ENCODE measurements around the gene KCNK5. TPM values are rescaled to one million over a fixed set of nuclear protein-coding genes. Genes with fewer than 3 reads are reported as not detected.

The KCNK5 gene
- total and polyA plus RNA-seq, 4 donors = 3.7 to 19.1 (median 7.5) TPM

DNA sequence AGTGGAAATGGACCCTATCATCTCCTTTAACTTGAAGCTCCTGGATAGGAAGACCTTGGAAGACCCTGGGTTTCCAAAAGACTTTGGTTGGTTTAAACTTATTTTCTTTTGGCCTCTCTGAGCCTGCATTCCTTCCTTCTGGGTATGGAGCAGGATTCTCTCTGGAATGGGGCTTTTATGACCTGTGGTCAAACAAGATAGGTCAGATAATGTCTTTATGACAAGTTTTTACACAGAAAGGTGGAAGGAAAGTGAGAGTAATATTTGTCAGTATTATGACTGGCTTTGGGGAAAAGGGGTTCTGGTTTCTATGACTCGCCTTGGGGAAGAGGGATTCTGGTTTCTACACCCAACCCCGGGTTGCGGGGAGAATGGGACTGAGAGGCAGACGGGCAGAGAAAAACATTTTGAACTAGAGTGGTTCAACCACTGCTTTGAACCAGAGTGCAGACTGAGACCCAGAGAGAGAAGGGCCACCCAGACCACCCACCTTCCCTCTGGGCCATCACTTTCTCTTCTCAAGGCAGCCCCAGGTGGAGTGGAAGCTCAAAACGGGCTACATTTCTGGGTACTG is 37.6 kb upstream of the KCNK5 start:
- H3K4me1 ChIP-seq (ENCODE audit: control insufficient read depth in 4 of 4, insufficient read depth in 4 of 4, low read length in 3 of 4) = peaks cover 0 to 13% (median 9%) of the 10 kb centered on the region in 4 donors
- no peak for DNase-seq (ENCODE audit: low spot score)
- no peak overlapping the region for H3K9ac ChIP-seq (ENCODE audit: low read depth in 1 of 2, low read length in 2 of 2)
- H3K27ac ChIP-seq (ENCODE audit: low read depth in 1 of 2, low read length in 2 of 2) = no peak overlapping the region
- TF ChIP-seq FOXA1 (IDR thresholded peaks at IDR 0.05) (no peak), EGR1 (IDR thresholded peaks at IDR 0.05; ENCODE audit: low read depth in 2 of 2) (no peak), NR2F2 (IDR thresholded peaks at IDR 0.05) (no peak), GABPA (IDR thresholded peaks at IDR 0.05 in 1 of 2, conservative IDR thresholded peaks at IDR 0.05 in 1 of 2) (no peak), RXRA (IDR thresholded peaks at IDR 0.05) (no peak), HNF4A (conservative IDR thresholded peaks at IDR 0.05) (no peak), FOXA2 (IDR thresholded peaks at IDR 0.05) (no peak), HNF4G (IDR thresholded peaks at IDR 0.05) (no peak), SP1 (IDR thresholded peaks at IDR 0.05) (no peak), YY1 (IDR thresholded peaks at IDR 0.05) (no peak), RAD21 (IDR thresholded peaks at IDR 0.05) (no peak), JUND (IDR thresholded peaks at IDR 0.05) (no peak)
- TF ChIP-seq, protein P1, sequence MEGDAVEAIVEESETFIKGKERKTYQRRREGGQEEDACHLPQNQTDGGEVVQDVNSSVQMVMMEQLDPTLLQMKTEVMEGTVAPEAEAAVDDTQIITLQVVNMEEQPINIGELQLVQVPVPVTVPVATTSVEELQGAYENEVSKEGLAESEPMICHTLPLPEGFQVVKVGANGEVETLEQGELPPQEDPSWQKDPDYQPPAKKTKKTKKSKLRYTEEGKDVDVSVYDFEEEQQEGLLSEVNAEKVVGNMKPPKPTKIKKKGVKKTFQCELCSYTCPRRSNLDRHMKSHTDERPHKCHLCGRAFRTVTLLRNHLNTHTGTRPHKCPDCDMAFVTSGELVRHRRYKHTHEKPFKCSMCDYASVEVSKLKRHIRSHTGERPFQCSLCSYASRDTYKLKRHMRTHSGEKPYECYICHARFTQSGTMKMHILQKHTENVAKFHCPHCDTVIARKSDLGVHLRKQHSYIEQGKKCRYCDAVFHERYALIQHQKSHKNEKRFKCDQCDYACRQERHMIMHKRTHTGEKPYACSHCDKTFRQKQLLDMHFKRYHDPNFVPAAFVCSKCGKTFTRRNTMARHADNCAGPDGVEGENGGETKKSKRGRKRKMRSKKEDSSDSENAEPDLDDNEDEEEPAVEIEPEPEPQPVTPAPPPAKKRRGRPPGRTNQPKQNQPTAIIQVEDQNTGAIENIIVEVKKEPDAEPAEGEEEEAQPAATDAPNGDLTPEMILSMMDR (IDR thresholded peaks at IDR 0.05; ENCODE audit: low read depth, low read length, missing input control) = no peak
- TF ChIP-seq, protein P2, sequence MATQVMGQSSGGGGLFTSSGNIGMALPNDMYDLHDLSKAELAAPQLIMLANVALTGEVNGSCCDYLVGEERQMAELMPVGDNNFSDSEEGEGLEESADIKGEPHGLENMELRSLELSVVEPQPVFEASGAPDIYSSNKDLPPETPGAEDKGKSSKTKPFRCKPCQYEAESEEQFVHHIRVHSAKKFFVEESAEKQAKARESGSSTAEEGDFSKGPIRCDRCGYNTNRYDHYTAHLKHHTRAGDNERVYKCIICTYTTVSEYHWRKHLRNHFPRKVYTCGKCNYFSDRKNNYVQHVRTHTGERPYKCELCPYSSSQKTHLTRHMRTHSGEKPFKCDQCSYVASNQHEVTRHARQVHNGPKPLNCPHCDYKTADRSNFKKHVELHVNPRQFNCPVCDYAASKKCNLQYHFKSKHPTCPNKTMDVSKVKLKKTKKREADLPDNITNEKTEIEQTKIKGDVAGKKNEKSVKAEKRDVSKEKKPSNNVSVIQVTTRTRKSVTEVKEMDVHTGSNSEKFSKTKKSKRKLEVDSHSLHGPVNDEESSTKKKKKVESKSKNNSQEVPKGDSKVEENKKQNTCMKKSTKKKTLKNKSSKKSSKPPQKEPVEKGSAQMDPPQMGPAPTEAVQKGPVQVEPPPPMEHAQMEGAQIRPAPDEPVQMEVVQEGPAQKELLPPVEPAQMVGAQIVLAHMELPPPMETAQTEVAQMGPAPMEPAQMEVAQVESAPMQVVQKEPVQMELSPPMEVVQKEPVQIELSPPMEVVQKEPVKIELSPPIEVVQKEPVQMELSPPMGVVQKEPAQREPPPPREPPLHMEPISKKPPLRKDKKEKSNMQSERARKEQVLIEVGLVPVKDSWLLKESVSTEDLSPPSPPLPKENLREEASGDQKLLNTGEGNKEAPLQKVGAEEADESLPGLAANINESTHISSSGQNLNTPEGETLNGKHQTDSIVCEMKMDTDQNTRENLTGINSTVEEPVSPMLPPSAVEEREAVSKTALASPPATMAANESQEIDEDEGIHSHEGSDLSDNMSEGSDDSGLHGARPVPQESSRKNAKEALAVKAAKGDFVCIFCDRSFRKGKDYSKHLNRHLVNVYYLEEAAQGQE (IDR thresholded peaks at IDR 0.05) = no peak
- TF ChIP-seq, protein P3, sequence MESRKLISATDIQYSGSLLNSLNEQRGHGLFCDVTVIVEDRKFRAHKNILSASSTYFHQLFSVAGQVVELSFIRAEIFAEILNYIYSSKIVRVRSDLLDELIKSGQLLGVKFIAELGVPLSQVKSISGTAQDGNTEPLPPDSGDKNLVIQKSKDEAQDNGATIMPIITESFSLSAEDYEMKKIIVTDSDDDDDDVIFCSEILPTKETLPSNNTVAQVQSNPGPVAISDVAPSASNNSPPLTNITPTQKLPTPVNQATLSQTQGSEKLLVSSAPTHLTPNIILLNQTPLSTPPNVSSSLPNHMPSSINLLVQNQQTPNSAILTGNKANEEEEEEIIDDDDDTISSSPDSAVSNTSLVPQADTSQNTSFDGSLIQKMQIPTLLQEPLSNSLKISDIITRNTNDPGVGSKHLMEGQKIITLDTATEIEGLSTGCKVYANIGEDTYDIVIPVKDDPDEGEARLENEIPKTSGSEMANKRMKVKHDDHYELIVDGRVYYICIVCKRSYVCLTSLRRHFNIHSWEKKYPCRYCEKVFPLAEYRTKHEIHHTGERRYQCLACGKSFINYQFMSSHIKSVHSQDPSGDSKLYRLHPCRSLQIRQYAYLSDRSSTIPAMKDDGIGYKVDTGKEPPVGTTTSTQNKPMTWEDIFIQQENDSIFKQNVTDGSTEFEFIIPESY (IDR thresholded peaks at IDR 0.05) = no peak
- TF ChIP-seq, protein P4, sequence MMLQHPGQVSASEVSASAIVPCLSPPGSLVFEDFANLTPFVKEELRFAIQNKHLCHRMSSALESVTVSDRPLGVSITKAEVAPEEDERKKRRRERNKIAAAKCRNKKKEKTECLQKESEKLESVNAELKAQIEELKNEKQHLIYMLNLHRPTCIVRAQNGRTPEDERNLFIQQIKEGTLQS (IDR thresholded peaks at IDR 0.05) = no peak
- no peaks in the 10 kb centered on the region for H3K36me3 ChIP-seq (ENCODE audit: control insufficient read depth in 4 of 4, insufficient read depth in 3 of 4, low read depth in 1 of 4, low read length in 3 of 4)
- no peaks in the 10 kb centered on the region for H3K27me3 ChIP-seq (ENCODE audit: control insufficient read depth in 4 of 4, insufficient read depth in 4 of 4, low read length in 3 of 4)
- 87% methylated on average over 5 of the region's 5 CpGs for WGBS
- no peaks in the 10 kb centered on the region for H3K9me3 ChIP-seq (ENCODE audit: control insufficient read depth in 4 of 4, low read length in 3 of 4)
- H3K4me3 ChIP-seq (ENCODE audit: low read depth in 1 of 3, low read length in 3 of 3) = no peak overlapping the region

DNA sequence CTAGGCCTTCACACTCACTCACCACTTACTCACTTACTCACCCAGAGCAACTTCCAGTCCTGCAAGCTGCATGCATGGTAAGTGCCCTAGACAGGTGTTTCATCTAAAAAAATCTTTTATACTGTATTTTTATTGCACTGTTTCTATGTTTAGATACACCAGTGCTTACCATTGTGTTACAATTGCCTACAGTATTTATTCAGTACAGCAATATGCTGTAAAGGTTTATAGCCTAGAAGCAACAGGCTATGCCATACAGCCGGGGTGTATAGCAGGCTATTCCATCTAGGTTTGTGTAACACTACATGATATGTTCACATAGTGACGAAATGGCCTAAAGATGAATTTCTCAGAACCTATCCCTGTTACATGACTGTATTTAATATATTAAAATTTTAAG is 37.1 kb upstream of the KCNK5 start:
- H3K4me1 ChIP-seq (ENCODE audit: control insufficient read depth in 4 of 4, insufficient read depth in 4 of 4, low read length in 3 of 4) = peaks cover 0 to 15% (median 9%) of the 10 kb centered on the region in 4 donors
- H3K36me3 ChIP-seq (ENCODE audit: control insufficient read depth in 4 of 4, insufficient read depth in 3 of 4, low read depth in 1 of 4, low read length in 3 of 4) = no peaks in the 10 kb centered on the region
- no peaks in the 10 kb centered on the region for H3K9me3 ChIP-seq (ENCODE audit: control insufficient read depth in 4 of 4, low read length in 3 of 4)
- no peak overlapping the region for H3K9ac ChIP-seq (ENCODE audit: low read depth in 1 of 2, low read length in 2 of 2)
- no peak overlapping the region for H3K4me3 ChIP-seq (ENCODE audit: low read depth in 1 of 3, low read length in 3 of 3)
- 88% methylated on average over 2 of the region's 2 CpGs for WGBS
- no peak for DNase-seq (ENCODE audit: low spot score)
- H3K27me3 ChIP-seq (ENCODE audit: control insufficient read depth in 4 of 4, insufficient read depth in 4 of 4, low read length in 3 of 4) = no peaks in the 10 kb centered on the region
- TF ChIP-seq, protein P5, sequence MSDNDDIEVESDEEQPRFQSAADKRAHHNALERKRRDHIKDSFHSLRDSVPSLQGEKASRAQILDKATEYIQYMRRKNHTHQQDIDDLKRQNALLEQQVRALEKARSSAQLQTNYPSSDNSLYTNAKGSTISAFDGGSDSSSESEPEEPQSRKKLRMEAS (IDR thresholded peaks at IDR 0.05) = no peak
- H3K27ac ChIP-seq (ENCODE audit: low read depth in 1 of 2, low read length in 2 of 2) = no peak overlapping the region
